ENCODE data around the gene TAF8. TPM values are rescaled to one million over a fixed set of nuclear protein-coding genes. Genes with fewer than 3 reads are reported as not detected.

The TAF8 gene
- total RNA-seq, 2 experiments from 2014 or later = 30.1 to 34.7 TPM

DNA sequence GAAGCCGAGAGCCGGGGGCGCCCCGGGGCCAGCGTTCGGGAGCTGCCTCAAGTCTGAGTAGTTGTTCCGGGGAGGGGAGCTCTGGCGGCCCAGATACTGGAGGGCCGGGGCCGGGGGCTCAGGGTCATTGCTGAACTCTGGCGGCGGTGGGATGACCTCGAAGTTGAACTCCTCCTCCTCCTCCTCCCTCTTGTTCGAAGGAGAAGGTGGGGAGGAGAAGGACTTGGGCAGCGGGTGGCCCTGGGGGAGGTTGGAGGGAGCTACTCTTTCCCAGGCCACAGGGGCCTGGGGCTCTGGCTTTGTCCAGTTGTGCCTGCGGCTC, 54.4 kb downstream of the TAF8 start:
- CTCF ChIA-PET = interaction anchor here (0.6 to 2.1 kb wide), 15 partner anchors 9 to 1431 kb away, joined by 3 to 10 read pairs (median 3); partner anchors contain the start of genes MRPS10 and TAF8
- H3K27me3 ChIP-seq (ENCODE audit: control insufficient read depth in 1 of 2, insufficient read depth in 2 of 2, low read length in 2 of 2) = no peaks in the 10 kb centered on the region
- no peaks in the 10 kb centered on the region for H3K9me3 Mint-ChIP-seq
- DNase-seq (peak in 1 of 14 experiments; percentile 2), ATAC-seq (ENCODE audit: poor library complexity) (no peak)
- no peak overlapping the region for H3K27ac ChIP-seq (ENCODE audit: low read depth in 1 of 2, low read length in 2 of 2)
- intact Hi-C loops (cut with DNase I, micrococcal nuclease) = loop anchor here in 1 of 2 experiments (2.0 to 5.0 kb wide), 3 partner anchors 202 to 326 kb away; partner anchors contain the start of gene FRS3
- no peaks in the 10 kb centered on the region for H3K9me3 ChIP-seq (ENCODE audit: control insufficient read depth in 1 of 2, insufficient read depth in 1 of 2, low read length in 2 of 2)
- H3K27me3 Mint-ChIP-seq = no peaks in the 10 kb centered on the region
- H3K4me1 ChIP-seq (ENCODE audit: insufficient read depth, low read length) = peaks cover 11% of the 10 kb centered on the region
- peaks cover 8% of the 10 kb centered on the region for H3K4me1 Mint-ChIP-seq (ENCODE audit: low read depth)
- peak overlapping the region; percentile 45 for H3K4me3 Mint-ChIP-seq
- H3K36me3 ChIP-seq (ENCODE audit: insufficient read depth, low read length) = no peaks in the 10 kb centered on the region
- no peak overlapping the region for H3K27ac Mint-ChIP-seq
- no peaks in the 10 kb centered on the region for H3K36me3 Mint-ChIP-seq (ENCODE audit: low read depth)
- peak overlapping the region; percentile 49 for H3K4me3 ChIP-seq (ENCODE audit: low read length)
- TF ChIP-seq, protein P1, sequence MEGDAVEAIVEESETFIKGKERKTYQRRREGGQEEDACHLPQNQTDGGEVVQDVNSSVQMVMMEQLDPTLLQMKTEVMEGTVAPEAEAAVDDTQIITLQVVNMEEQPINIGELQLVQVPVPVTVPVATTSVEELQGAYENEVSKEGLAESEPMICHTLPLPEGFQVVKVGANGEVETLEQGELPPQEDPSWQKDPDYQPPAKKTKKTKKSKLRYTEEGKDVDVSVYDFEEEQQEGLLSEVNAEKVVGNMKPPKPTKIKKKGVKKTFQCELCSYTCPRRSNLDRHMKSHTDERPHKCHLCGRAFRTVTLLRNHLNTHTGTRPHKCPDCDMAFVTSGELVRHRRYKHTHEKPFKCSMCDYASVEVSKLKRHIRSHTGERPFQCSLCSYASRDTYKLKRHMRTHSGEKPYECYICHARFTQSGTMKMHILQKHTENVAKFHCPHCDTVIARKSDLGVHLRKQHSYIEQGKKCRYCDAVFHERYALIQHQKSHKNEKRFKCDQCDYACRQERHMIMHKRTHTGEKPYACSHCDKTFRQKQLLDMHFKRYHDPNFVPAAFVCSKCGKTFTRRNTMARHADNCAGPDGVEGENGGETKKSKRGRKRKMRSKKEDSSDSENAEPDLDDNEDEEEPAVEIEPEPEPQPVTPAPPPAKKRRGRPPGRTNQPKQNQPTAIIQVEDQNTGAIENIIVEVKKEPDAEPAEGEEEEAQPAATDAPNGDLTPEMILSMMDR (IDR thresholded peaks at IDR 0.05) = no peak
- POLR2A ChIA-PET = interaction anchor here (0.7 to 1.6 kb wide), 2 partner anchors 57 to 318 kb away, joined by 4 to 9 read pairs; partner anchors contain the start of gene TOMM6

DNA sequence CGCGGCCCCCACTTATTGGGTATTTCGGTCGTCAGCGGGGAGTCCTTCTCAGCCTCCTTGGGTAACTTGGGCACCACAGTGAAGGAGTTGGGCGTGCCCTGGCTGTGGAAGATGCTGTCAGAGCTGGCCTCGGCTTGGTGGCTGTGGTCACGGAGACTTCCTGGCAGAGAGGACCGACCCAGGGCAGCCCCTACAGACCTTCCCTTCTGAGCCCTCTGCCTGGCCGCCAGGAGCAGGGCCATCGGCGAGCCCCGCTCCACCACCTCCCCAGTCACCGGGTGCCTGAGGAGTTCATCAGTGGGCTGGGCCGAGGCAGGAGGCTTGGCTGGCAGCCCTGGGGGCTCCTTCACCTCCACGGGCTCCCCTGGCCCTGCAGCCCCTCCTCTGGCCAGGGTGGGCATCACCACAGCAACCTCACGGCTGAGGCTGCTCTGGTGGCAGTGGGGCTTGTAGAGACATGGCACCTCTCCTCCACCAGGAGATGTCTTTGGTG, 54.9 kb downstream of the TAF8 start:
- DNase-seq (peak in 1 of 14 experiments; percentile 24), ATAC-seq (ENCODE audit: poor library complexity) (no peak)
- ChIA-PET CTCF (interaction anchor here (0.7 to 2.1 kb wide), 6 partner anchors 20 to 168 kb away, joined by 3 to 10 read pairs (median 6); partner anchors contain the start of gene TAF8), POLR2A (interaction anchor here (1.6 kb wide), 1 partner anchor 318 kb away, joined by 9 read pairs; the partner anchor contains the start of gene TOMM6)
- intact Hi-C loops (cut with DNase I, micrococcal nuclease) = loop anchor here in 1 of 2 experiments (2.0 kb wide), 2 partner anchors 258 to 326 kb away; partner anchors contain the start of gene FRS3
- Mint-ChIP-seq H3K27me3 (no peaks in the 10 kb centered on the region), H3K27ac (no peak overlapping the region), H3K4me3 (peak overlapping the region; percentile 45), H3K36me3 (ENCODE audit: low read depth) (no peaks in the 10 kb centered on the region), H3K4me1 (ENCODE audit: low read depth) (peaks cover 8% of the 10 kb centered on the region), H3K9me3 (no peaks in the 10 kb centered on the region)
- TF ChIP-seq, protein P1 (IDR thresholded peaks at IDR 0.05) = no peak
- peaks cover 11% of the 10 kb centered on the region for H3K4me1 ChIP-seq (ENCODE audit: insufficient read depth, low read length)
- no peaks in the 10 kb centered on the region for H3K27me3 ChIP-seq (ENCODE audit: control insufficient read depth in 1 of 2, insufficient read depth in 2 of 2, low read length in 2 of 2)
- H3K4me3 ChIP-seq (ENCODE audit: low read length) = no peak overlapping the region
- H3K27ac ChIP-seq (ENCODE audit: low read depth in 1 of 2, low read length in 2 of 2) = no peak overlapping the region
- H3K36me3 ChIP-seq (ENCODE audit: insufficient read depth, low read length) = no peaks in the 10 kb centered on the region
- no peaks in the 10 kb centered on the region for H3K9me3 ChIP-seq (ENCODE audit: control insufficient read depth in 1 of 2, insufficient read depth in 1 of 2, low read length in 2 of 2)

DNA sequence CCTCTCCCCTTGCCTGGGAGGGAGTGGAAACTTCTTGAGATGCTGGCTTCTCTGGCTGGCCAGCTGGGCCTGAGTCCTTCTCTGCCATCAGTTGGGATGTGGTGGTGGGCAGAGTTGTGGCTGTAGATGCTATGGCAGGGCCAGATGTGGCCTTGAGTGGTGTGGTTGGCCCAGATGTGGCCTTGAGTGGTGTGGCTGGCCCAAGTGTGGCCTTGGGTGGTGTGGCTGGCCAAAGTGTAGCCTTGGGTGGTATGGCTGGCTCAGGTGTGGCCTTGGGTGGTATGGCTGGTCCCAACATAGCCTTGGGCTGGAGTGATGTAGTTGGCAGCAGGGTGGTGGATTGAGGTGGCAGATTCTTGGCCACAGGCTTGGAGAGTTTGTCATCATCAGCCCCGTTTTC, 55.4 kb downstream of the TAF8 start:
- Mint-ChIP-seq H3K36me3 (ENCODE audit: low read depth) (no peaks in the 10 kb centered on the region), H3K4me1 (ENCODE audit: low read depth) (peaks cover 8% of the 10 kb centered on the region), H3K27me3 (no peaks in the 10 kb centered on the region), H3K9me3 (no peaks in the 10 kb centered on the region), H3K27ac (no peak overlapping the region), H3K4me3 (peak overlapping the region; percentile 42)
- H3K9me3 ChIP-seq (ENCODE audit: control insufficient read depth in 1 of 2, insufficient read depth in 1 of 2, low read length in 2 of 2) = no peaks in the 10 kb centered on the region
- H3K4me1 ChIP-seq (ENCODE audit: insufficient read depth, low read length) = peaks cover 11% of the 10 kb centered on the region
- TF ChIP-seq, protein P1 (IDR thresholded peaks at IDR 0.05) = no peak
- no peaks in the 10 kb centered on the region for H3K27me3 ChIP-seq (ENCODE audit: control insufficient read depth in 1 of 2, insufficient read depth in 2 of 2, low read length in 2 of 2)
- no peak overlapping the region for H3K27ac ChIP-seq (ENCODE audit: low read depth in 1 of 2, low read length in 2 of 2)
- POLR2A ChIA-PET = no interaction called here
- CTCF ChIA-PET = no interaction called here
- intact Hi-C loops (cut with DNase I, micrococcal nuclease) = loop anchor here in 1 of 2 experiments (2.0 kb wide), 2 partner anchors 259 to 327 kb away; partner anchors contain the start of gene FRS3
- H3K4me3 ChIP-seq (ENCODE audit: low read length) = no peak overlapping the region
- ATAC-seq (ENCODE audit: poor library complexity) (no peak), DNase-seq (no peak)
- H3K36me3 ChIP-seq (ENCODE audit: insufficient read depth, low read length) = no peaks in the 10 kb centered on the region
